SH-SY5Y (cell line): ENCODE data around the gene COL6A1.

Experiments
- GATA2 ChIP-seq: IDR thresholded peaks from 2 replicates; pipeline ENCODE4 v1.6.1; 2011; ENCODE audit warnings: mild to moderate bottlenecking, low read depth, low read length
- GATA3 ChIP-seq: IDR thresholded peaks from 2 replicates; pipeline ENCODE4 v1.6.1; 2011; ENCODE audit warnings: low read depth, mild to moderate bottlenecking, low read length, moderate library complexity

COL6A1 gene

GRCh38 chr21:45993210-45994085, 11.9 kb downstream of the COL6A1 start:
- TF ChIP-seq GATA2, result no peak
- TF ChIP-seq GATA3, result no peak

- TF ChIP-seq GATA3 (no peak), GATA2 (no peak)
Measured at GRCh38 chr21:45994086-45994661, 12.6 kb downstream of the COL6A1 start.

GRCh38 chr21:45994759-45995685, 13.5 kb downstream of the COL6A1 start:
- TF ChIP-seq GATA2 (no peak), GATA3 (no peak)

- TF ChIP-seq GATA3, result no peak
- no peak for TF ChIP-seq GATA2
Measured at GRCh38 chr21:45995686-45996179, 14.2 kb downstream of the COL6A1 start.

GRCh38 chr21:45996311-45997204, 15.0 kb downstream of the COL6A1 start:
- TF ChIP-seq GATA3 (no peak), GATA2 (no peak)

GRCh38 chr21:45997205-45997494, 15.6 kb downstream of the COL6A1 start:
- TF ChIP-seq GATA3 (no peak), GATA2 (no peak)

- TF ChIP-seq GATA3, result no peak
- TF ChIP-seq GATA2, result no peak
Measured at GRCh38 chr21:45997495-45998275, 16.1 kb downstream of the COL6A1 start.

- TF ChIP-seq GATA3, result no peak
Measured at GRCh38 chr21:45998276-45998701, 16.7 kb downstream of the COL6A1 start.

- no peak for TF ChIP-seq GATA2
- TF ChIP-seq GATA3, result no peak
Measured at GRCh38 chr21:45998871-45999580, 17.5 kb downstream of the COL6A1 start.

- TF ChIP-seq GATA3 (no peak), GATA2 (no peak)
Measured at GRCh38 chr21:45999581-46000181, 18.1 kb downstream of the COL6A1 start.

GRCh38 chr21:46000182-46000730, 18.7 kb downstream of the COL6A1 start:
- TF ChIP-seq GATA2, result no peak
- no peak for TF ChIP-seq GATA3
